ENCODE measurements around the gene POU2F2.

DNA sequence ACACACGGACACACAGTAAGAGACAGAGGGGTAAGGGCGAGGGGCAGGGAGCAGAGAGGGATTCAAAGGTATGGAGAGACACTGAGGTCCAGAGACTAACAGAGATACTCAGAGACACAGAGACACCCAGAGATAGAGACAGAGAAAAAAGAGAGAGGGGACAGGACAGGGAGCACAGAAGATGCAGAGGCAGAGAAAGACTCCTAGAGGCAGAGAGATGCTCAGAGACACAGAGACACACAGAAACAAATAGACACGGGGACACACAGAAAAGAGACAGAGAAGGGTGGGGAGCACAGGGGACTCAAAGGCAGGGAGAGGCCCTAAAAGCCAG, 45.4 kb upstream of the POU2F2 start:
- TF ChIP-seq POLR2AphosphoS5 (IDR thresholded peaks at IDR 0.05) (no peak), POLR2A (IDR thresholded peaks at IDR 0.05) (no peak)
